ENCODE data around the gene DEXI. TPM values are rescaled to one million over a fixed set of nuclear protein-coding genes. Genes with fewer than 3 reads are reported as not detected.

The DEXI gene
- total RNA-seq, 4 donors from 2014 or later: 74.4 to 96.3 (median 85.5) TPM

GRCh38 chr16:10965440-10966061 is 23.3 kb upstream of the DEXI start:
- no peak overlapping the region for H3K27ac ChIP-seq
- peaks cover 0 to 66% (median 0%) of the 10 kb centered on the region in 3 donors for H3K36me3 ChIP-seq
- H3K9me3 ChIP-seq: no peaks in the 10 kb centered on the region
- 87 to 93% methylated on average over 6 of the region's 6 CpGs for WGBS, 2 donors
- TF ChIP-seq POLR2A (IDR thresholded peaks at IDR 0.05) (no peak), EP300 (IDR thresholded peaks at IDR 0.05) (no peak), CTCF (IDR thresholded peaks at IDR 0.05) (no peak)
- no peak overlapping the region for H3K4me3 ChIP-seq
- DNase-seq (ENCODE audit: low spot score in 2 of 2): no peak
- no peaks in the 10 kb centered on the region for H3K27me3 ChIP-seq
- peaks cover 0 to 20% (median 3%) of the 10 kb centered on the region in 4 donors for H3K4me1 ChIP-seq

GRCh38 chr16:10964891-10965326 is 22.6 kb upstream of the DEXI start:
- Histone ChIP-seq H3K36me3 (peaks cover 0 to 60% (median 0%) of the 10 kb centered on the region in 3 donors), H3K27me3 (no peaks in the 10 kb centered on the region), H3K9me3 (no peaks in the 10 kb centered on the region), H3K4me1 (peaks cover 0 to 20% (median 3%) of the 10 kb centered on the region in 4 donors), H3K4me3 (no peak overlapping the region), H3K27ac (no peak overlapping the region)
- DNase-seq (ENCODE audit: low spot score in 2 of 2): no peak
- no peak for TF ChIP-seq CTCF (IDR thresholded peaks at IDR 0.05)
- TF ChIP-seq EP300 (IDR thresholded peaks at IDR 0.05): no peak
- no peak for TF ChIP-seq POLR2A (IDR thresholded peaks at IDR 0.05)
- 83 to 93% methylated on average over 8 of the region's 8 CpGs for WGBS, 2 donors

- TF ChIP-seq CTCF (IDR thresholded peaks at IDR 0.05): peak; percentile 91 to 96 (median 95)
- TF ChIP-seq EP300 (IDR thresholded peaks at IDR 0.05): peak in 1 of 2 donors; percentile 52
- no peak for TF ChIP-seq POLR2A (IDR thresholded peaks at IDR 0.05)
- H3K36me3 ChIP-seq: peaks cover 0 to 54% (median 0%) of the 10 kb centered on the region in 3 donors
- no peaks in the 10 kb centered on the region for H3K9me3 ChIP-seq
- no peaks in the 10 kb centered on the region for H3K27me3 ChIP-seq
- H3K4me1 ChIP-seq: peaks cover 0 to 20% (median 3%) of the 10 kb centered on the region in 4 donors
- DNase-seq (ENCODE audit: low spot score in 2 of 2): peak; percentile 63 to 82
- H3K4me3 ChIP-seq: no peak overlapping the region
- 37 to 43% methylated on average over 17 to 20 of the region's 20 CpGs for WGBS, 2 donors
- H3K27ac ChIP-seq: peak overlapping the region in 2 of 4 donors; percentile 13 to 50
Measured at GRCh38 chr16:10964039-10964890, 22.0 kb upstream of the DEXI start.

- Histone ChIP-seq H3K27me3 (no peaks in the 10 kb centered on the region), H3K27ac (peak overlapping the region in 1 of 4 donors; percentile 48), H3K4me1 (peaks cover 0 to 20% (median 3%) of the 10 kb centered on the region in 4 donors), H3K4me3 (no peak overlapping the region), H3K36me3 (peaks cover 0 to 46% (median 0%) of the 10 kb centered on the region in 3 donors), H3K9me3 (no peaks in the 10 kb centered on the region)
- 57 to 72% methylated on average over 7 of the region's 7 CpGs for WGBS, 2 donors
- no peak for DNase-seq (ENCODE audit: low spot score in 2 of 2)
- no peak for TF ChIP-seq POLR2A (IDR thresholded peaks at IDR 0.05)
- TF ChIP-seq CTCF (IDR thresholded peaks at IDR 0.05): no peak
- TF ChIP-seq EP300 (IDR thresholded peaks at IDR 0.05): no peak
Measured at GRCh38 chr16:10961231-10961630, 19.0 kb upstream of the DEXI start.

GRCh38 chr16:10959161-10959560 is 16.9 kb upstream of the DEXI start:
- WGBS, 2 donors: 86 to 91% methylated on average over 5 of the region's 5 CpGs

More at GRCh38 chr16:10959161-10959560, 16.9 kb upstream of the DEXI start:
- no peaks in the 10 kb centered on the region for H3K27me3 ChIP-seq
- no peaks in the 10 kb centered on the region for H3K9me3 ChIP-seq
- H3K36me3 ChIP-seq: peaks cover 0 to 34% (median 0%) of the 10 kb centered on the region in 3 donors
- peaks cover 0 to 20% (median 3%) of the 10 kb centered on the region in 4 donors for H3K4me1 ChIP-seq
- H3K27ac ChIP-seq: no peak overlapping the region
- H3K4me3 ChIP-seq: no peak overlapping the region
- no peak for DNase-seq (ENCODE audit: low spot score in 2 of 2)
- no peak for TF ChIP-seq POLR2A (IDR thresholded peaks at IDR 0.05)
- TF ChIP-seq EP300 (IDR thresholded peaks at IDR 0.05): no peak
